ENCODE data around the gene CNDP2. TPM values are rescaled to one million over a fixed set of nuclear protein-coding genes. Genes with fewer than 3 reads are reported as not detected.

Gene CNDP2
- total RNA-seq, 1 donor from 2014 or later: 52.5 TPM

GRCh38 chr18:74473976-74474640, 22.1 kb upstream of the CNDP2 start:
- intact Hi-C loops (cut with DNase I): no loop called here
- no peak for TF ChIP-seq CTCF (IDR thresholded peaks at IDR 0.05)
- TF ChIP-seq POLR2A (IDR thresholded peaks at IDR 0.05): no peak
- no peak for TF ChIP-seq POLR2AphosphoS5 (IDR thresholded peaks at IDR 0.05; ENCODE audit: insufficient read depth in 1 of 2, low read depth in 1 of 2)
- Histone ChIP-seq H3K4me3 (no peak overlapping the region), H3K4me1 (peaks cover 3% of the 10 kb centered on the region), H3K9me3 (no peaks in the 10 kb centered on the region), H3K27me3 (no peaks in the 10 kb centered on the region), H3K36me3 (no peaks in the 10 kb centered on the region), H3K27ac (no peak overlapping the region)
- peak in 1 of 2 donors; percentile 37 for DNase-seq (ENCODE audit: extremely low spot score in 2 of 2)

GRCh38 chr18:74476140-74476539, 20.0 kb upstream of the CNDP2 start:
- H3K4me3 ChIP-seq: no peak overlapping the region
- TF ChIP-seq CTCF (IDR thresholded peaks at IDR 0.05): peak in 1 of 3 experiments; percentile 38
- TF ChIP-seq POLR2A (IDR thresholded peaks at IDR 0.05): no peak
- intact Hi-C loops (cut with DNase I): no loop called here

GRCh38 chr18:74477771-74478170, 18.4 kb upstream of the CNDP2 start:
- no peak for TF ChIP-seq POLR2A (IDR thresholded peaks at IDR 0.05)
- no peak for TF ChIP-seq POLR2AphosphoS5 (IDR thresholded peaks at IDR 0.05; ENCODE audit: insufficient read depth in 1 of 2, low read depth in 1 of 2)
- TF ChIP-seq CTCF (IDR thresholded peaks at IDR 0.05): no peak
- Histone ChIP-seq H3K27me3 (no peaks in the 10 kb centered on the region), H3K4me1 (peaks cover 20% of the 10 kb centered on the region), H3K36me3 (no peaks in the 10 kb centered on the region), H3K27ac (no peak overlapping the region), H3K4me3 (no peak overlapping the region), H3K9me3 (no peaks in the 10 kb centered on the region)
- intact Hi-C loops (cut with DNase I): no loop called here
- DNase-seq (ENCODE audit: extremely low spot score in 2 of 2): peak; percentile 55 to 82

More at GRCh38 chr18:74476140-74476539, 20.0 kb upstream of the CNDP2 start:
- no peak overlapping the region for H3K27ac ChIP-seq
- DNase-seq (ENCODE audit: extremely low spot score in 2 of 2): no peak
- peaks cover 20% of the 10 kb centered on the region for H3K4me1 ChIP-seq
- H3K36me3 ChIP-seq: no peaks in the 10 kb centered on the region
- H3K27me3 ChIP-seq: no peaks in the 10 kb centered on the region
- H3K9me3 ChIP-seq: no peaks in the 10 kb centered on the region

- TF ChIP-seq POLR2A (IDR thresholded peaks at IDR 0.05): no peak
- H3K4me3 ChIP-seq: no peak overlapping the region
- no peaks in the 10 kb centered on the region for H3K9me3 ChIP-seq
- peak in 1 of 2 donors; percentile 70 for DNase-seq (ENCODE audit: extremely low spot score in 2 of 2)
- no peak overlapping the region for H3K27ac ChIP-seq
- intact Hi-C loops (cut with DNase I): no loop called here
- peaks cover 20% of the 10 kb centered on the region for H3K4me1 ChIP-seq
- no peaks in the 10 kb centered on the region for H3K27me3 ChIP-seq
- H3K36me3 ChIP-seq: no peaks in the 10 kb centered on the region
These were observed 17.8 kb upstream of the CNDP2 start for GRCh38 chr18:74478316-74478715.

- TF ChIP-seq CTCF (IDR thresholded peaks at IDR 0.05) (no peak), POLR2AphosphoS5 (IDR thresholded peaks at IDR 0.05; ENCODE audit: insufficient read depth in 1 of 2, low read depth in 1 of 2) (peak in 1 of 2 donors; percentile 47)
- Histone ChIP-seq H3K4me1 (peaks cover 23% of the 10 kb centered on the region), H3K27me3 (no peaks in the 10 kb centered on the region), H3K4me3 (no peak overlapping the region), H3K36me3 (no peaks in the 10 kb centered on the region), H3K9me3 (no peaks in the 10 kb centered on the region), H3K27ac (peak overlapping the region; percentile 7)
- peak in 1 of 2 donors; percentile 32 for DNase-seq (ENCODE audit: extremely low spot score in 2 of 2)
- intact Hi-C loops (cut with DNase I): no loop called here
These were observed 17.3 kb upstream of the CNDP2 start for GRCh38 chr18:74478880-74479279.

All from vagina (tissue), 2 donors.